AML-193 (cell line): ENCODE results near the gene TTC28.
"Not testable (repeated sequence)": the region's sequence is repeated elsewhere in the genome, so short reads cannot be mapped to it uniquely, and the experiment has no call there.

Experiments used
- DNase-seq, 2 experiments: peaks; one replicate each; lab custom pipeline; 2025; lab: John Stamatoyannopoulos, UW

TTC28 gene

DNA sequence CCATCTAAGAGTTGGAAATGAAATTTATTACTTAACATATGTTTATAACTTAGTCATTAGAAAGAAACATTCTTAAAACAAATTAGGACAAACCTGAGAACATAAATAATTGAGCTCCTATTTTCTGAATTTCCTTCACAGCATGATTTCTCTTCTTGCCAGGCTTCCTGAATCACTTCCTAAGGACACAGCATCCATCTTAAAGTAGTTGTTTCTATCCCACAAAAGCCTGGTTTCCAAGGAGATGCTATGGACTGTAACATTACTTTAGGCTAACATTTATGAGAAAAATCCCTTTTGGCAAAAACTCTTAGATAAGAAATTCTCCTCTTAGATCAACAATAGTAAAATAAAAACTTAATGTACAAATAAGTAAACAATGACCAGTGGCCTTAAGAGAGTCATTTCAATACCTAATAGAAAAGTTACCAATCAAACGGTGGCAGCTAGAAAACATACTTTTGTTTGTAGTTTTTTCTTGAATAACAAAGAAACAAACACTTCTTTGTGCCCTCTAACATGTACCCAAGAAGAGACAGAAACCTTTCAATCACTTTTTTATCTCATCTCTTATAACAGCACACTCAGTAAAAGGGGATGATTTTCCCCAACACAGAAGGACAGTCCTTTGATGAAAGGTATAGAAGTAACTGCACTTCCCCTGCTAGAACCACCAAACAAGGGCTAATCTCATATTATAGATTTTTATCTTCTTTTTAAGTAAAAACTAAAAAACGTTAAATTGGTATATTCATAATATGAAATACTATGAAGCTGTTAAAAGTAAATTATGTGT, 74.5 kb downstream of the TTC28 start:
- DNase-seq = no peak

DNA sequence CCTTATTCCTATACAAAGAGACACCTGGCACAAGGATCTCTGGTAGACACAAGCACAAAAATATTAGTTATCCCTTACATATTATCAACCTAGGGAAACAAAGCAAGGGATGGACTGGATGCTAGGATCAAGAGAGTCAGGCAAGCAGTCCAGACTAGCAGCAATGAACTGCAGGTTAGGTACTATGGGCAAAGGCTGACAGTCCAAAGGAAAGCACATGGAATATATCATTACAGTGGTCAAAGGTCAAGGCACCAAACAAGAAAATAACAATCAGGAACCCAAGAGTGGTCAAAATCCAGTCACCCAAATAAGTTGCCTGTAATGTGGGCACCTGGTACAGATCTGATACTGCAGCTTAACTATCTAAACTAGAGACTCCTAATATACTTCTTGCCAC, 77.7 kb downstream of the TTC28 start:
- DNase-seq = no peak

DNA sequence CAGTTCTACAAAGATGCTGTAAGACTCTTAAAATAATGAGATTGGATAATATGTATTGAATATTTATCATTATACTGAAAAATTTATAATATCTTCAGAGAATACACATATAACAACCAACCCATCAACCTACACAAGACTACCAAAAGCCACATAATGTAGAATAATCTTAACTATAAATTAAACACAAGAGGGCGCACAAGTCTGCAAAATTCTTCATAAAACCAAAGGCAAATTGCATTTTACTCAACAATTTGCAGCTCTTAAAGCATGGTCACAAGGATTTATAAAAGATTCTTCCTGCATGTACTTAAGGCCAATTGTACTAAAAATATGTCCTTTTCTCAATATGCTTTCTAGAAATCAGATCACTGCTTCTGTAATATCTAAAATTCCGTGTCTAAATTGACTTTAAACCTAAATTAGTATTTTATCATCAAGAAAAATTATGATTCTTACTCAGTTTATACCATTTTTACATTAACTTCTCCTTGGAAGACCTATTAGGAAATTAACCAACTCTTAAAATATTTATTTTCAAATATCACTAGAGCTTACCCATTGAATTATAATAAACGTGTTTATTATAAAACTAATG, 79.0 kb downstream of the TTC28 start:
- DNase-seq = peak; percentile 64 to 71

DNA sequence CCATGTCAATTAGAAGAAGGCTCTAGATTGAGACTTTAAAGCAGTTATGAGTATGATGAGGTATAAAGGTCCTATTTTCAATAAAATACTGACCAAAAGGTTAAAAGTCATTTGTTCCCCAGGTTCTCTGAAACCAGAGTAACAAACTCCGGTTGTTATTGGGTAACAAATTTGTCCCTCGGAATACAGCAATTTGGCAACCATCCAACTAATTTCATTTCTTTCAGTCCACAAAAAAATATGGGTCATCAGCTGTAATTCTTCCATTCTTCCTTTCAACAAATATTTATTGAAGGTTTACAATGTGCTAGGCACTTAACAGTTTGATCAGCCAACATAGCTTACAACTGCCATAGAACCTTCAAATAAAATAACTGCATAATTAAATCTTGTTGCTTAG, 79.9 kb downstream of the TTC28 start:
- no peak for DNase-seq

DNA sequence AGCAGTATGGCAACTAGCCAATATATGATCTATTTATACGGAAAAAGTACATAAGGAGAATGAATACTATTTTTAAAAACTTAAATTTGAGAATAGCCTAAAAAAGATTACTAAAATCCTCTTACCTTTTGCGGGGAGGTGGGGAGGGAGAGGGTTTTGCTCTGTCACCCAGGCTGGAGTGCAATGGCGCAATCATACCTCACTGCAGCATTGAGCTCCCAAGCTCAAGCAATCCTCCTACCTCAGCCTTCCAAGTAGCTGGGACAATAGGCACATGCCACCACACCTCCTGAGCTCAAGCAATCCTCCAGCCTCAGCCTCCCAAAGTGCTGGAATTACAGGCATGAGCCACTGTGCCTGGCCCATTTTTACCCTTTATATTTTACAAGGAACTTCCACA, 82.0 kb downstream of the TTC28 start:
- DNase-seq = no peak

DNA sequence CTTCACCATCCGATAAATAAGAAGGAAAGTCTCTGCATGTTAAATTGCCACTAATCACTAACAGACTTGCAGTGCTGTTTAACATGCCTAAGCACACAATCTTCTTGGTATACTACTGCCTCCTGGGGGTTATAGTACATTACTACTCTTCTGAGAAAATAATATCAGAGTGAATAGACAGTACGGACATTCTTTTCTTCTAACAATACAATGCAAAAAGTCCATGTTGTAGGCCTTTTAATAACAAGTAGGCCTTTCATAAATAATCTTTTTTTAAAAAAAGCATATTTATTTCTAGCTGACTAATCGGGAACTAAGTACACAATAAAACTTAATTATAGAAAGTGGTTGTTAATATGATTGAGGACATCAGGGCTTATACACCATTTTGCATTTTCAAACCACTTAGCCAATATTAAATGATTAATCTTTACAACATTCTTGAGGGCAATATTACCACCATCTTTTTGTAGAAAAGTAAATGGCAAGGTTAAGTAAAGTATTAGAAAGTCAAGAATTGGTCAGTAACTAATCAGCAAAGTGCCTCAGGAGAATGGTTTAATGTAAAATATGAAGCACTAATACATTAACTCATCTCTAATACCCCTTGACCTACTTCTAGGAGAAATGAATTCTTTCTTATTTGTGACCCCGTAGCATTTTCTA, 84.7 kb downstream of the TTC28 start:
- DNase-seq = peak; percentile 66 to 68

DNA sequence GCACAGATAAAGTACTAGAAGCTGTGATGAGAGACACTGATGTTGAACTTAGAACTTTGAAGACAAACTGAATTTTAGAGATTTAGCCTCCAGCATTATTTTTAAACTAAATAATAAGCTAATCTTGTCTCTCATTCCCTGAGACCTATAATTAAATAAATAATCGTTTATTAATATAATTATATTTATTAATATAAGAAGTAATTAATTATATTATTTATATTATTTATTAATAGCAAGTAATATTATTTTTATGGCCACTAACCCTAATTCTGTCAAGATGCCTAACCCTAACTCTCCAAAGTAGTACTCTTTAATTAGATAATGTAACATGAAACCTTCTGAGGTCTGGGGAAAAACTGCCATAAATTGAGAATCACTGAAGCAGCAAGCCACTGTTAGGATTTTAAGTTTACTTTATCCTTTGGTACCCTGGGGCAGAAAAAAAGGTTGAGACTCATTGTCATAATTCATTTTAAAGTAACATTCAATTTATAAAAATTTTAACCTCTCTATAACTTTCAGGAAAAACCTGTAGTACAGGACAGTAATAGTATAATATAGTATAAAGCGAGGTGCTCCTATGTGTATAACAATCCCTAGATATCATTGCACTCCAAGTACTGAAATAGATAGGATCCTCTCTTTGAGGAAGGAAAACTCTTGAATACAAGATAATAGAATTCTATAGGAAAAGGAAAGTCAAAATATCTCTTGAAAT, 85.4 kb downstream of the TTC28 start:
- DNase-seq = no peak

DNA sequence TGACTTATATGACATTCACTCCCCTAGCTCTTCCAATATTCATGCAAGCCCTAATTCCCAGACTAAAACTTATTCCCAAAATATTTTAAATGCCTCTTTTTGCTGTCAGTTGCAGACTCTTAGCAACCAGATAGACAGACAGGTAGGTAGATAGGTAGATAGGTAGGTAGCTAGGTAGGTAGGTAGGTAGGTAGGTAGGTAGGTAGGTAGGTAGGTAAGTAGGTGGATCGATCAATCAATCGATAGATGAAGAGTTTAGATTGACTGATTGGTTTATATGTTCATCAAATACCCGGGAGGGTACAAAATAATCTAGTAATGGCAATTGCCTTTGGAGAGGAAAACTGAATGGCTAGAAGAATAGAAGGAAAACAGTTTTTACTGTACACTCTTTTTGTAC, 86.3 kb downstream of the TTC28 start:
- no peak for DNase-seq

DNA sequence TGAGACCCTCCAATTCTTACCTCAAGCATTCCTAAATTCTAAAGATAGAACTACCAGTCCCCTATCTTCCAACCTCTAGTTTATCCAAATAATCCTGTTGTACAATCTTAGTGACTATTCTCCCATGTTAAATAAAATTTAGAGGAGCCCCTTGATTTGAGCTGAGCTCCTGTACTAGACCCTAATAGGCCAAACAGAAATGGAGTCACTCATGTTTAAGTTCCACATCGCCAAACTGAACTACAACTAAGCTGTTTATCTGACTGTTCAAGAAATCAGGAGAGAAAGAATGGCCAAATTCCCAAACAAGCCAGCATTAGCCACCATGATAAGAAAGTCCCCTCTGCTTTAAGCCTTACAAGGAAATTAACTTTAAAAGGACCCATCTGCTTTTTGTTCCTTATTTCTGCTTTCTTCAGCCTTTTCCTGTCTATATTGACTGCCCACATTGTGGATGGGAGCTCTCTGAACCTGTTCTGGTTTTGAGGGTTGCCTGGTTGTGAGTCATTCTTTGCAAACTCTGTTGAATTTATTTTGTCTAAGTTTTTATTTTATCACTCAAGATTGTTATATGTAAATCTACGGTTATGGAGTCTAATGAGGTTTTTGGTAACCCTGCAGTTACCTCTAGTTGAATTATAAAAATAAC, 90.4 kb downstream of the TTC28 start:
- DNase-seq = peak in 1 of 2 experiments; percentile 33

DNA sequence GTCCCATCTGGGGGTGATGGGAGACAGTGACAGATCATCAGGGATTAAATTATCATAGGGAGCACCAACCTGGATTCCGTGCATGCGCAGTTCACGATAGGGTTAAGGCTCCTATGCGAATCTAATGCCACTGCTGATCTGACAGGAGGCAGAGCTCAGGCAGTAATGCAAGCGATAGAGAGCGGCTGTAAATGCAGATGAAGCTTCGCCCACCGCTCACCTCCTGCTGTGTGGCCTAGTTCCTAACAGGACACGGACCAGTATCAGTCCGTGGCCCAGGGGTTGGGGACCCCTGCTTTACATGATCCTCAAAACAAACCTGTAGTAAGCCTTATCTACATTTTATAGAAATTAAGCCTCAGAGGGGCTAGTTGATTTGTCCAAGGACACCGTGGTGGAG, 94.3 kb downstream of the TTC28 start:
- no peak for DNase-seq

DNA sequence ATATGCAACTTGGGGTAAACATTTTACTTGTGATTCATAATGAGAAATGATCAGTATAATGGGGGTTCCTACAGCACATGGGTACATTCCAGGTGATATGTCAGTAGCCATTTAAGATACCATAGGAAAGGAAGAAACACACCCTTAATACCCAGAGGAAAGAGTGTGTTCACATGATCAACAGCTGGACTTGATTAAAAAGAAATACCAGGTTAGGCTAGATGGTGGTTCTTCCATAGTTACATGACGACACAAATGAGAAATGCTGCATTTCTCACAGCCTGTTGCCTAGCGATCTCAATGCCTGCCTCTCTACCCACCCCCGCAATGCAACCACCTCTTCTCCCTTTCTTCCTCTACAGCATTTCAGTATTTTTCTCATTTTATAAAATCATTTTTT, 96.8 kb downstream of the TTC28 start:
- DNase-seq = no peak

DNA sequence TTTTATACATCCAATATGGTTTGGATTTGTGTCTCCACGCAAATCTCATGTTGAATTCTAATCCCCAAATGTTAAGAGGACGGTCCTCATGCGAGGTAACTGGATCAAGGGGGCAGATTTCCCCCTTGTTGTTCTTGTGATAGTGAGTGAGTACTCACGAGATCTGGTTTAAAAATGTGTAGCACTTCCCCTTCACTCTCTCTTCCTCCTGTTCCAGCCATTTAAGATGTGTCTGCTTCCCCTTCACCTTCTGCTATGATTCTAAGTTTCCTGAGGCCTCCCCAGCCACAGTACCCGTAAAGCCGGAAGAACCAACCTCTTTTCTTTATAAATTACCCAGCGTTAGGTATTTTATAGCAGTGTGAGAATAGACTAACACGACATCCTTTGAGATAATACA, 98.6 kb downstream of the TTC28 start:
- no peak for DNase-seq

DNA sequence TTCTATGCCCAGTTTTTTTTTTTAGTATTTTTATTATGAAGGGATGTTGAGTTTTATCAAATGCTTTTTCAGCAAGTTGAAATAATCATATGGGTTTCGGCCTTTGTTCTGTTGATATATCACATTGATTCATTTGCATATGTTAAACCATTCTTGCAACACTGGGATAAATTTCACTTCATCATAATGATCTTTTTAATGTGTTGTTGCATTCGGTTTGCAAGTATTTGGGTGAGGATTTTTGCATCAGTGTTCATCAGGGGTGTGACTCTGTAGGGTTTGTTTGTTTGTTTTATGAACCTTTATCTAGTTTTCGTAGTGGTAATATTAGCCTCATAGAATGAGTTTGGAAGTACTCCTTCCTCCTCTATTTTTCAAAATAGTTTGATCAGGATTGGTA, 103.5 kb downstream of the TTC28 start:
- DNase-seq = no peak

DNA sequence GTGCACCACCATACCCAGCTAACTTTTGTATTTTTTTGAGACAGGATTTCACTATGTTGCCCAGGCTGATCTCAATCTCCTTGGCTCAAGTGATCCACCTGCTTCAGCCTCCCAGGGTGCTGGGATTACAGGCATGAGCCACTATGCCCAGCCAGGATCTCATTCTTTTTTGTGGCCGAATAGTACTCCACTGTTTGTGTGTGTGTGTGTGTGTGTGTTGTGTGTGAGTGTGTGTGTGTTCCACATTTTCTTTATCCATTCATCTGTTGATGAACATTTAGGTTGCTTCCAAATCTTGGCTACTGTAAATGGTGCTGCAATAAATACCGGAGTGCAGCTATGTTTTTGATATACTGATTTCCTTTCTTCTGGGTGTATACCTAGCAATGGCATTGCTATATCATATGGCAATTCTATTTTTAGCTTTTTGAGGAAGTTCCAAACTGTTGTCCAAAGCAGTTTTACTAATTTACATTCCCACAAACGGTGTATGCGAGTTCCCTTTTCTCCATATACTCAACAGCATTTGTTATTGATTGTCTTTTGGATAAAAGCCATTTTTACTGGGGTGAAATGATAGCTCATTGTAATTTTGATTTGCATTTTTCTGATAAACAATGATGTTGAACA, 105.4 kb downstream of the TTC28 start:
- peak; percentile 33 to 39 for DNase-seq

DNA sequence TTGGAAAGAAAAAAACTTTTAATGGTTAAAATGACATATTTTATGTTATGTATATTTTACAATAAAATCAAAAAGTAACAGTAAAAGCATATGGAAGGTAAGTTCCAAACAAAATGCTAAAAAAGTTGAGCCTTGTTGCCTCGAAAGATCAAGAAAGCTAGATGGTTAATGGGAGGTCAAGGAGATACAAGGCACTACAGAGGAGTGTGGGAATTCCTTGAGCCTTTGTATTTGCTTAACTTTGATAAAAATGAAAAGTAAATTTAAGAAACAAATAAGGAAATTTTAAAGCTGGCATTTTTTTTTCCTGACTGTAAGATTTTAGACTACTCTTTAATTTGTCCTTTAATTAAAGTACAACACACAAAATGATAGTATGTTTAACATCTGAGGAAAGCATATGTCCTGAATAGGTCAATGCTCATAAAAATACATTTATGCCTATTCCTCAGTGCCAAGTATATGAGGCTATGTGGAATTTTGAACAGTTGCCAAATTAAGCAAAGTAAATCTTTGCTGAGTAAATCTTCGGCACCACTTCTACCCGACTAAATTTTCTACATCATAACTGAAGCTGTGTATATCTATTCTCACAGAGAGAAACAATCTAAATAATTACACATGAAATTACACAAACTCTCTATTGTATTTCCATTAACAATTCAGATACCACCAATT, 108.8 kb downstream of the TTC28 start:
- DNase-seq = no peak

DNA sequence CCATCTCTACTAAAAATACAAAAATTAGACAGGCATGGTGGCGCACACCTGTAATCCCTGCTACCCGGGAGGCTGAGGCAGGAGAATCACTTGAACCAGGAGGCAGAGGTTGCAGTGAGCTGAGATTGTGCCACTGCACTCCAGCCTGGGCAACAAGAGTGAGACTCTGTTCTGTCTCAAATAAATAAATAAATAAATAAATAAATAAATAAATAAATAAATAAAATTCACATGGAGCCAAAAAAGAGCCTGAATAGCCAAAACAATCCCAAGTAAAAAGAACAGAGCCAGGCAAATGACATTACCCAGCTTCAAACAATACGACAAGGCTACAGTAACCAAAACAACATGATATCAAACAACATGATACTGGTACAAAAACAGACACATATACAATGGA, 110.7 kb downstream of the TTC28 start:
- not testable (repeated sequence) for DNase-seq

DNA sequence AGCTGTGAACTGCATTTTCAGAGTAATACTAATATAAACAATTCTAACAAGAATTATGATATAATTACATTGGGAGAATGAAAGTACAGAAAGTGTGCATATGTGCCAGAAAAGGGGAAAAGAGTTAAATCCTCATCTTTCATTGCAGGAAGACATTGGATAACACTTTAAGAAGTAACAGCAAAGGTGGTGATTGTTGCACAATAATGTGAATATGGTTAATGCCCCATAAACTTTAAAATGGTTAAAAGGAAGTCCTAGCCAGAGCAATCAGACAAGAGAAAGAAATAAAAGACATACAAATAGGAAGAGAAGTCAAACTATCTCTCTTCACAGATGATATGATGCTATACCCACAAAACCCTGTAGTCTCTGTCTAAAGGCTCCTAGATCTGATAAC, 111.5 kb downstream of the TTC28 start:
- DNase-seq = no peak

DNA sequence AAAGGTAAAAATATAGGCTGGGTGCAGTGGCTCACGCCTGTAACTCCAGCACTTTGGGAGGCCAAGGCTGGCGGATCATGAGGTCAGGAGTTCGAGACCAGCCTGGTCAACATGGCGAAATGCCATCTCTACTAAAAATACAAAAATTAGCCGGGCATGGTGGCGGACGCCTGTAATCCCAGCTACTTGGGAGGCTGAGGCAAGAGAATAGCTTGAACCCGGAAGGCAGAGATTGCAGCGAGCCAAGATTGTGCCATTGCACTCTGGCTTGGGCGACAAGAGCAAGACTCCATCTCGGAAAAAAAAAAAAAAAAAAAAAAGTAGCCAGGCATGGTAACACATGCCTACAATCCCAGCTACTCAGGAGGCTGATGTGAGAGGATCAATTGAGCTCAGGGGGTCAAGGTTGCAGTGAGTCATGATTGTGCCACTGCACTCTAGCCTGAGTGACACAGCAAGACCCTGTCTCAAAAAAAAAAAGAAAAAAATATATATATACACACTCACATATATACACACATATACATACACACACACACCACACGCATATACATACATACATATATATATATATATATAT, 112.6 kb downstream of the TTC28 start:
- DNase-seq = not testable (repeated sequence)

DNA sequence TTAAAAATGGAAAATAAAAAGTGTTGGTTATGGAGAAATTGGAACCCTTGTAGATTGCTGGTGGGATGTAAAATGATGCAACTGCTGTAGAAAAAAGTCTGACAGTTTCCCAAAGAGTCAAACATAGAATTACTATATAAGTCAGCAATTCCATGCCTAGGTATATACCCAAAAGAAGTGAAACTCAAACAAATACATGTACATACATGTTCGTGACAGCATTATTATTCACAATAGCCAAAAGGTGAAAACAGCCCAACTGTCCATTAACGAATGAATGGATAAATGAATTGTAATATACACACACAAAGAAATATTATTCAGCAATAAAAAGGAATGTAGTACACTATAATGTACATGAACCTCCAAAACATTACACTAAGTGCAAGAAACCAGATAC, 116.0 kb downstream of the TTC28 start:
- no peak for DNase-seq

DNA sequence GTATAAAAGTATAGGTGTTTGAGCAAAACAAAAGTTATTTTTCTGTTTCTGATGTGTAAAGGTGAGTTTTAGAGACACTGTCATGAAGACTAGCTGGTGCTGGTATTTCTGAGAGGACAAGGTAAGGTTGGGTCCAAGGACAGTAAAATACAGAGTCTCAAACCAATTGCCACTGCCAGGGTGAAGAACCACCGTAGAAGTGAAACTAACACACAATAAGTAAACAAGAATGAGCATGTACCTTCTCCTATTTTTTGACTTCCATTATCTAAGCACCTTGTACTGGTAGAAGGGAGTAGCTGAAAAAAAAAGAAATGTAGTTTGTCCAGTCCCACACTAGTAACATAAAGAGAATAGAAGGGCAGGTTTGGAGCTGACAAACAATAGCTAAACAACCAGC, 117.3 kb downstream of the TTC28 start:
- DNase-seq = no peak

DNA sequence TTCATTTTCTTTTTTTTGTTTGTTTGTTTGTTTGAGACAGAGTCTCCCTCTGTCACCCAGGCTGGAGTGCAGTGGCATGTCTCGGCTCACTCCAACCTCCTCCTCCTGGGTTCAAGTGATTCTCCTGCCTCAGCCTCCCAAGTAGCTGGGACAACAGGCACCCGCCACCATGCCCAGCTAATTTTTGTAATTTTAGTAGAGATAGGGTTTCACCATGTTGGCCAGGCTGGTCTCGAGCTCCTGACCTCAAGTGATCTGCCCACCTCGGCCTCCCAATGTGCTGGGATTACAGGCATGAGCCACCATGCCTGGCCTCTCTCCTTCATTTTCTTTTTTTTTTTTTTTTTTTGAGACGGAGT, 118.9 kb downstream of the TTC28 start:
- not testable (repeated sequence) for DNase-seq
